Testis (tissue), 3 donors: ENCODE results near the gene DKK3. TPM values are rescaled to one million over a fixed set of nuclear protein-coding genes. Genes with fewer than 3 reads are reported as not detected.

Experiments used
- DNase-seq: peaks from one replicate; pipeline ENCODE4 v3.0.0-alpha.2; 2019
- H3K27ac ChIP-seq, 2 donors: fragments of 200-600 bp; sonication (generic); one replicate each; pipeline ENCODE4 v1.5.1; 2019
- H3K27me3 ChIP-seq: fragments of 200-600 bp; sonication (generic); one replicate; pipeline ENCODE4 v1.5.1; 2019
- H3K36me3 ChIP-seq: fragments of 200-600 bp; sonication (generic); one replicate; pipeline ENCODE4 v1.5.1; 2017; ENCODE audit warnings: low read depth; ENCODE audit errors: missing control alignments
- H3K4me1 ChIP-seq: fragments of 200-600 bp; sonication (generic); one replicate; pipeline ENCODE4 v1.5.1; 2019
- H3K4me3 ChIP-seq, 2 donors: fragments of 200-600 bp; sonication (generic); one replicate each; pipeline ENCODE4 v1.5.1; 2017 to 2019
- H3K9me3 ChIP-seq: fragments of 200-600 bp; sonication (generic); one replicate; pipeline ENCODE4 v1.5.1; 2017
- POLR2A ChIP-seq: fragments of 450-650 bp; IDR thresholded peaks from one replicate; pipeline ENCODE4 v1.6.1; 2017; ENCODE audit warnings: antibody characterized with exemption, mild to moderate bottlenecking, moderate library complexity
- WGBS, 2 donors: methylation state at CpG; one replicate each; pipeline ENCODE4 v1.1.5; 2018; 5-methylcytosine and 5-hydroxymethylcytosine counted together
- intact Hi-C: fragments of 100-400 bp; cut with DNase I; formaldehyde crosslinking; loops from one replicate; pipeline ENCODE4 v1.15.1; 2023; ENCODE audit warnings: low total_unique reads
- polyA plus RNA-seq: library from polyadenylated mRNA; stranded (reverse); fragments of 350-450 nt; fragmentation: Illumina TruSeq; extraction: RNeasy Lipid Tissue Mini Kit (QIAGEN cat#74804); gene quantifications from one replicate; pipeline ENCODE4 v1.2.3, GENCODE V29; 2014; ENCODE audit warnings: low read depth, low replicate concordance; ENCODE audit not compliant: insufficient read depth
- total RNA-seq, 2 donors: library from RNA; depleted of rRNA; stranded (reverse); fragments of >200 nt; gene quantifications; one replicate each; pipeline ENCODE4 v1.2.3, GENCODE V29; 2016
- TF ChIP-seq, protein P1 (sequence below), 3 experiments: fragments of 450-650 bp in 2 of 3; fragments of 200-600 bp in 1 of 3; sonication (generic) in 1 of 3; IDR thresholded peaks; one replicate each; pipeline ENCODE4 v1.5.1; 2016 to 2019; ENCODE audit warnings: antibody characterized with exemption in 3 of 3, mild to moderate bottlenecking in 2 of 3, moderate library complexity in 1 of 3

Gene DKK3
- total and polyA plus RNA-seq, 3 donors from 2014 or later = 185 to 392 (median 236) TPM

DNA sequence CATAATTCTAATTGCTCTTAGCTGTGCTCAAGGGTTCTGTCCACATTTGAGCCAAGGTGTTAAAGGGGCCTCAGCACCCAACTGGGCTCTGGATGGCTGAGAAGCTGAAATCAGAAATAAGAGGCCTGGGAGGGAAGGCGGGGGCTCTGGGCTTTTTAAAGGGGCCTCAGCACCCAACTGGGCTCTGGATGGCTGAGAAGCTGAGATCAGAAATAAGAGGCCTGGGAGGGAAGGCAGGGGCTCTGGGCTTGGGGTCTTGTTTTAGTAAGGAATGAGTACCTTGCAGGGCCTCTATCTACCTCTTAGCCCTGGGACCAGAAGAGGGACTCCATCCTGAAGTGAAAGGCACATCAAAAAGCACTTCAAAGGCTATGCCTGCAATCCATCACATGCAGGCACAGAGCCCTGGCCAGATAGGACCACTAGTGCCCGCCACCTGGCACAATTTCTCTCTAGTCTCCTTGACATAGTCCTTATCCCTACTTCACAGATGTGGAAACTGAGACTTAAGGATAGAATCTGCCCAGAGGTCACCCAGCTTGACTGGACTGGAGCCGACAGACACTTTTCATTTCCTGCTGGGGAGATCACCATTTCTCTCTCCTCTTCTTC lies 35.6 kb downstream of the DKK3 start:
- H3K36me3 ChIP-seq = no peaks in the 10 kb centered on the region
- no peak for DNase-seq
- peak overlapping the region; percentile 0 to 56 for H3K27ac ChIP-seq
- TF ChIP-seq POLR2A = no peak
- TF ChIP-seq, protein P1, sequence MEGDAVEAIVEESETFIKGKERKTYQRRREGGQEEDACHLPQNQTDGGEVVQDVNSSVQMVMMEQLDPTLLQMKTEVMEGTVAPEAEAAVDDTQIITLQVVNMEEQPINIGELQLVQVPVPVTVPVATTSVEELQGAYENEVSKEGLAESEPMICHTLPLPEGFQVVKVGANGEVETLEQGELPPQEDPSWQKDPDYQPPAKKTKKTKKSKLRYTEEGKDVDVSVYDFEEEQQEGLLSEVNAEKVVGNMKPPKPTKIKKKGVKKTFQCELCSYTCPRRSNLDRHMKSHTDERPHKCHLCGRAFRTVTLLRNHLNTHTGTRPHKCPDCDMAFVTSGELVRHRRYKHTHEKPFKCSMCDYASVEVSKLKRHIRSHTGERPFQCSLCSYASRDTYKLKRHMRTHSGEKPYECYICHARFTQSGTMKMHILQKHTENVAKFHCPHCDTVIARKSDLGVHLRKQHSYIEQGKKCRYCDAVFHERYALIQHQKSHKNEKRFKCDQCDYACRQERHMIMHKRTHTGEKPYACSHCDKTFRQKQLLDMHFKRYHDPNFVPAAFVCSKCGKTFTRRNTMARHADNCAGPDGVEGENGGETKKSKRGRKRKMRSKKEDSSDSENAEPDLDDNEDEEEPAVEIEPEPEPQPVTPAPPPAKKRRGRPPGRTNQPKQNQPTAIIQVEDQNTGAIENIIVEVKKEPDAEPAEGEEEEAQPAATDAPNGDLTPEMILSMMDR (IDR thresholded peaks at IDR 0.05) = no peak
- no peaks in the 10 kb centered on the region for H3K9me3 ChIP-seq
- intact Hi-C loops = no loop called here
- WGBS, 2 donors = 63 to 82% methylated on average over 3 of the region's 3 CpGs
- H3K27me3 ChIP-seq = no peaks in the 10 kb centered on the region
- H3K4me3 ChIP-seq = no peak overlapping the region
- peaks cover 42% of the 10 kb centered on the region for H3K4me1 ChIP-seq

DNA sequence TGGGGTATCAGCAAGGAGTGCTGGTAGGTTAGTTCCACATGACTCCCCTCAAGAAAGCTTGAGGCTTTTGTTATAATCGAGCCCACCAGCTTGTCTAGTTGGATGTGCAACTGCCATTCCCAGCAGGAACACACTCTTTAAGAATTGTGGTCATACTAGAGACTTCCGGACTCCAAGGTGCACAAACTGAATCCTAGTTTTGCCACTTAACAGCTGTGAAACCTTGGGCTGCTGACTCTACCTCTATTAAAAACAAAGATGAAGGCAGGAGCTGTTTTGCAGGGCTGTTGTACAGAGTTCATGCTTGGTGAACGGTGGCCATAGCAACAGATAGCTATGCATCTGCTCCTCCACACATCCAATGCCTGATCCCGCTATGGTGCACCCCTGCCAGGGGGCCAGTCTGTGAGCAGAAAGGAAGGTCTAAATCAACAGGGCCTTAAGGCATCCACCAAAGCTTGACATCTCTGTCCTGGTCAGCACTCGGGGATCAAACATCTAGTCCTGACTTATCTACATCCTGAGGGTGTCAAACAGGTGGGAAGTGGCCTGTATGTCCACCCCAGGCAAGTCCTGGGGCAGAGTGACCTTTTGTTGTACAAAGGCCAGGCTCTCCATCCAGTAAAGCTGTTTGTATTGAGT lies 36.4 kb downstream of the DKK3 start:
- TF ChIP-seq POLR2A = no peak
- TF ChIP-seq, protein P1 (IDR thresholded peaks at IDR 0.05) = no peak
- Histone ChIP-seq H3K27ac (no peak overlapping the region), H3K36me3 (no peaks in the 10 kb centered on the region), H3K4me1 (peaks cover 36% of the 10 kb centered on the region), H3K4me3 (no peak overlapping the region), H3K27me3 (no peaks in the 10 kb centered on the region), H3K9me3 (no peaks in the 10 kb centered on the region)
- WGBS, 2 donors = 88 to 95% methylated on average over 5 of the region's 5 CpGs
- no peak for DNase-seq
- intact Hi-C loops = no loop called here

DNA sequence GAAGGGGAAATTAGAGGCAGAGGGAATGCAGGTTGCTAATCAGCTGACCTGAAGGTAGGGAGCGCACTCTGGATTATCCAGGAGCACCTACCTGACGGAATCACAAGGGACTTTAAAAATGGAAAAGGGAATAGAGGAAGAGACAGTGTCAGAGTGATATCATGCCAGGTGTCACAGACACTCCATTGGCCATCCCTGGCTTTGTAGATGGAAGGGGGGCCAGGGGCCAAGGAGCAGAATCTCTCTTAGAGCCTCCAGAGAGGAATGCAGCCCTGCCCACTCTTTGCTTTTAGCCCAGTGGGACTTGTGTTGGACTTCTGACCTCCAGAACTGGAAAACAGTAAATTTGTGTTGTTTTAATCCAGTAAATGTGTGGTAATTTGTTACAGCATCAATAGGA lies 37.9 kb downstream of the DKK3 start:
- no peak for DNase-seq
- Histone ChIP-seq H3K9me3 (no peaks in the 10 kb centered on the region), H3K27ac (no peak overlapping the region), H3K4me3 (no peak overlapping the region), H3K4me1 (peaks cover 21% of the 10 kb centered on the region), H3K36me3 (no peaks in the 10 kb centered on the region), H3K27me3 (no peaks in the 10 kb centered on the region)
- TF ChIP-seq POLR2A = no peak
- TF ChIP-seq, protein P1 (IDR thresholded peaks at IDR 0.05) = no peak
- 96 to 97% methylated on average over 2 of the region's 2 CpGs for WGBS, 2 donors
- intact Hi-C loops = no loop called here

DNA sequence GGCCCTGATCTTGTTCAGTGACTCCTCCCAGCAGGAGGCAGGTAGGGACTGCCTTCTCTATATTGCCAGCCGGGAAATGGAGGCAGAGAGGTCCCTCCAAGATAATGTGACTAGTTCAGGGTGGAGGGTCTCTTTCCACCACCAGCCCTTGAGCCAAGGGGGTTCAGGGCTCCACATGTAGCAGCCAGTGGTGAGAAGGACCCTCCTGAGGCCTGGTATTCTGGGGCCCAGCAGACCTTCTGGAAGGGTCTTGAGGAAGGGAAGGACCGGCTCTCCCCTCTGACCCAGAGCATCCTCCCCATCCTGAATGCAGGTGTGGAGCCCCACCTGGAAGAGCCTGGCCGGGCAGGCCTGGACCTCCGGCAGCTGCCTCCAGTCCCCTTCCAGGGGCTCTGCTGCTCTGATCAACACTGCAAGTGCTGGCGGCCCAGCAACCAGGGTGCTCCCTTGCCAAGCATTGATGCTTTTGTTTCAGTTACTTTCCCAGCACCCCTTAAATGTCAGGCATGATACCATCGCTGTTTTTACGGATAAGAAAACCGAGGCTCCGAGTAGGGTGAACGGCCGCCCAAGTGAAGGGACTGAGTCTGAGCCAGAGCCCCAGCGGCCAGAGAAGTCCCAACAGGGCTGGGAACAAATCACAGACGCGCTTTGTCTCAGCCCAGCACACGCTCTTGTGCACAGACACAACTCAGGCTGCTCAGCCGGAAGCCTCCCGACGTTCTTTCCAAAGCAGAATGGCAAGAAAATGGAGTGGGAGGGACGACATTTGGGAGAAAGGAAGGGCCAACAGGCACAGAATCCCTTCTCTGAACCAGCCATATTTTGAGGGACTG lies 38.8 kb downstream of the DKK3 start:
- no peaks in the 10 kb centered on the region for H3K27me3 ChIP-seq
- DNase-seq = no peak
- H3K4me3 ChIP-seq = no peak overlapping the region
- WGBS, 2 donors = 75 to 93% methylated on average over 14 to 19 of the region's 19 CpGs
- peaks cover 20% of the 10 kb centered on the region for H3K4me1 ChIP-seq
- no peaks in the 10 kb centered on the region for H3K9me3 ChIP-seq
- H3K36me3 ChIP-seq = no peaks in the 10 kb centered on the region
- intact Hi-C loops = no loop called here
- H3K27ac ChIP-seq = no peak overlapping the region
- TF ChIP-seq POLR2A = no peak
- TF ChIP-seq, protein P1 (IDR thresholded peaks at IDR 0.05) = no peak
